Liver (tissue), 9 donors: ENCODE measurements around the gene FLYWCH2. TPM values are rescaled to one million over a fixed set of nuclear protein-coding genes. Genes with fewer than 3 reads are reported as not detected.

Source experiments
- DNase-seq: peaks from one replicate; pipeline ENCODE4 v3.0.0-alpha.2; 2017; ENCODE audit warnings: low spot score
- H3K27ac ChIP-seq, 2 donors: one replicate each; pipeline ENCODE4 v1.7.0; 2013; ENCODE audit warnings: inconsistent platforms in 2 of 2, low read length in 2 of 2, control low read depth in 1 of 2, low read depth in 1 of 2, mild to moderate bottlenecking in 1 of 2
- H3K27me3 ChIP-seq, 4 donors: one replicate each; pipeline versions ENCODE4 v1.6.1 to v1.7.0; 2013; ENCODE audit warnings: low read length in 3 of 4, inconsistent platforms in 1 of 4, mild to moderate bottlenecking in 1 of 4, moderate library complexity in 1 of 4; ENCODE audit not compliant: control insufficient read depth in 4 of 4, insufficient read depth in 4 of 4
- H3K36me3 ChIP-seq, 4 donors: one replicate each; pipeline versions ENCODE4 v1.6.1 to v1.7.0; 2013; ENCODE audit warnings: low read length in 3 of 4, mild to moderate bottlenecking in 3 of 4, low read depth in 1 of 4, moderate library complexity in 1 of 4; ENCODE audit not compliant: control insufficient read depth in 4 of 4, insufficient read depth in 3 of 4
- H3K4me1 ChIP-seq, 4 donors: one replicate each; pipeline versions ENCODE4 v1.6.1 to v1.7.0; 2013; ENCODE audit warnings: low read length in 3 of 4, mild to moderate bottlenecking in 3 of 4, moderate library complexity in 1 of 4; ENCODE audit not compliant: control insufficient read depth in 4 of 4, insufficient read depth in 4 of 4
- H3K4me3 ChIP-seq, 3 donors: one replicate each; pipeline versions ENCODE4 v1.6.1 to v1.7.0; 2013; ENCODE audit warnings: low read length in 3 of 3, control low read depth in 1 of 3, low read depth in 1 of 3, mild to moderate bottlenecking in 1 of 3
- H3K9ac ChIP-seq, 2 donors: one replicate each; pipeline ENCODE4 v1.7.0; 2013; ENCODE audit warnings: low read length in 2 of 2, mild to moderate bottlenecking in 2 of 2, moderate library complexity in 2 of 2, control low read depth in 1 of 2, low read depth in 1 of 2
- H3K9me3 ChIP-seq, 4 donors: one replicate each; pipeline versions ENCODE4 v1.6.1 to v1.7.0; 2013; ENCODE audit warnings: low read length in 3 of 4; ENCODE audit not compliant: control insufficient read depth in 4 of 4
- EGR1 ChIP-seq, 2 donors: IDR thresholded peaks; 2 replicates each; pipeline ENCODE4 v1.6.1; 2016 to 2018; ENCODE audit warnings: antibody characterized with exemption in 2 of 2, low read depth in 2 of 2
- FOXA2 ChIP-seq: IDR thresholded peaks from 2 replicates; pipeline ENCODE4 v1.6.1; 2016; ENCODE audit warnings: antibody characterized with exemption
- HNF4A ChIP-seq, 2 donors: conservative IDR thresholded peaks; 2 replicates each; pipeline ENCODE4 v1.6.1; 2016; ENCODE audit warnings: antibody characterized with exemption in 2 of 2, mild to moderate bottlenecking in 2 of 2
- HNF4G ChIP-seq: IDR thresholded peaks from 2 replicates; pipeline ENCODE4 v1.6.1; 2016; ENCODE audit warnings: antibody characterized with exemption
- JUND ChIP-seq, 2 donors: IDR thresholded peaks; 2 replicates each; pipeline ENCODE4 v1.6.1; 2016; ENCODE audit warnings: antibody characterized with exemption in 2 of 2
- NR2F2 ChIP-seq: IDR thresholded peaks from 2 replicates; pipeline ENCODE4 v1.6.1; 2016; ENCODE audit warnings: antibody characterized with exemption
- RXRA ChIP-seq, 2 donors: IDR thresholded peaks; 2 replicates each; pipeline ENCODE4 v1.6.1; 2017 to 2018; ENCODE audit warnings: antibody characterized with exemption in 2 of 2, mild to moderate bottlenecking in 1 of 2
- SP1 ChIP-seq: IDR thresholded peaks from 2 replicates; pipeline ENCODE4 v1.6.1; 2018; ENCODE audit warnings: antibody characterized with exemption, mild to moderate bottlenecking
- TAF1 ChIP-seq: conservative IDR thresholded peaks from 2 replicates; pipeline ENCODE4 v1.6.1; 2016; ENCODE audit warnings: antibody characterized with exemption, mild to moderate bottlenecking
- YY1 ChIP-seq: IDR thresholded peaks from 2 replicates; pipeline ENCODE4 v1.6.1; 2016; ENCODE audit warnings: antibody characterized with exemption, mild to moderate bottlenecking
- WGBS: extraction: QIAGEN DNeasy Blood & Tissue Kit; methylation state at CpG from one replicate; pipeline ENCODE4 v1.1.7; 2013; 5-methylcytosine and 5-hydroxymethylcytosine counted together
- polyA plus RNA-seq, 2 donors: library from polyadenylated mRNA; stranded (reverse) in 1 of 2; unstranded in 1 of 2; fragments of 200-250 nt in 1 of 2; fragments of >200 nt in 1 of 2; fragmentation: Nextera tagmentation in 1 of 2; extraction: Ambion mirVana in 1 of 2; gene quantifications; one replicate each; pipeline versions ENCODE4 v1.2.1 to v1.2.3, GENCODE V29; 2013 to 2015
- total RNA-seq, 2 donors: library from RNA; depleted of rRNA; stranded (reverse); fragments of >200 nt; gene quantifications; one replicate each; pipeline ENCODE4 v1.2.3, GENCODE V29; 2014
- TF ChIP-seq, protein P1 (sequence below): IDR thresholded peaks from 2 replicates; pipeline ENCODE4 v1.6.1; 2016; ENCODE audit warnings: antibody characterized with exemption
- TF ChIP-seq, protein P2 (sequence below): IDR thresholded peaks from 2 replicates; pipeline ENCODE4 v1.6.1; 2016; ENCODE audit warnings: antibody characterized with exemption
- TF ChIP-seq, protein P3 (sequence below): fragments of 150-350 bp; IDR thresholded peaks from 2 replicates; pipeline ENCODE4 v1.5.1; 2017; ENCODE audit warnings: improper control_type of control experiment, low read depth, low read length; ENCODE audit not compliant: missing input control
- TF ChIP-seq, protein P4 (sequence below): IDR thresholded peaks from 2 replicates; pipeline ENCODE4 v1.6.1; 2016; ENCODE audit warnings: antibody characterized with exemption, mild to moderate bottlenecking
- donor health status: healthy.
- donor health status: healthy.
- donor health status: healthy.
- donor health status: healthy.
- donor health status: healthy.

Gene FLYWCH2
- total and polyA plus RNA-seq, 4 donors, result 4.9 to 21.0 (median 8.6) TPM

DNA sequence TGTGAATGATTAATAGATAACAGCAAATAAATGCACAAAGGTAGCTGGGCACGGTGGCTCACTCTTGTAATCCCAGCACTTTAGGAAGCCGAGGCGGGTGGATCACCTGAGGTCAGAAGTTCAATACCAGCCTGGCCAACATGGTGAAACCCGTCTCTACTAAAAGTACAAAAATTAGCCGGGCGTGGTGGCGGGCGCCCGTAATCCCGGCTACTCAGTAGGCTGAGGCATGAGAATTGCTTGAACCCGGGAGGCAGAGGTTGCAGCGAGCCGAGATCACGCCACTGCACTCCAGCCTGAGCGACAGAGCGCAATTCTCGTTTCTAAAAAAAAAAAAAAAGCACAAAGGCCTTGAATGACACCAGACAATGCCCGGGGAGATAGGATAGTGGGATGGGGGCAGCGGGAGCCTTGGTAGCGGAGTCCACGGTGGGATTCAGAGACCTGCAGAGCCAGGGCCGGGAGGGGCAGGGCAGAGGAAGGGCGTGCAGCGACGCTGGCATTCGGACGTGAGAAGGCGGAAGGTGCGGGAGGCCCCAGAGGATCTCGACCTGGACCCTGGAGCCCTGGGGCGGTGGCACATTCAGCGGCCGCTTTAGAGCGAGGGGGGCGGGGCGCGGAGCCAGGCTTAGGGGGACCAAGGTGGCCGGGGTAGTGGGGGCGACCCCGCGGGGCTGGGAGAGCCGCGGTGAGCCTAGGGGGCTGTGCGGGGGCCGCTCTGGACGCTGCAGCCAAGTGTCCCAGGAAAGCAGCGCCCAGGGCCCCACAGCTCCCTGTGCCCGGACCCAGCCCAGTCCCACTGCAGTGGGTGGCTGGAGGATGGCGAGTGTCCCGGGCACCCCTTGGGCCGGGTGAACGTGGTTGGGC is 999 bp upstream of the FLYWCH2 start:
- Histone ChIP-seq H3K9ac (no peak overlapping the region), H3K4me3 (peak overlapping the region; percentile 23 to 74 (median 69)), H3K9me3 (peaks cover 2 to 7% (median 5%) of the 10 kb centered on the region in 4 donors), H3K27ac (peak overlapping the region; percentile 66 to 72), H3K4me1 (peaks cover 0 to 4% (median 2%) of the 10 kb centered on the region in 4 donors), H3K36me3 (no peaks in the 10 kb centered on the region), H3K27me3 (no peaks in the 10 kb centered on the region)
- WGBS, result 10% methylated on average over 52 of the region's 52 CpGs
- DNase-seq, result no peak
- TF ChIP-seq RXRA (IDR thresholded peaks at IDR 0.05), result no peak
- peak; percentile 18 for TF ChIP-seq SP1

DNA sequence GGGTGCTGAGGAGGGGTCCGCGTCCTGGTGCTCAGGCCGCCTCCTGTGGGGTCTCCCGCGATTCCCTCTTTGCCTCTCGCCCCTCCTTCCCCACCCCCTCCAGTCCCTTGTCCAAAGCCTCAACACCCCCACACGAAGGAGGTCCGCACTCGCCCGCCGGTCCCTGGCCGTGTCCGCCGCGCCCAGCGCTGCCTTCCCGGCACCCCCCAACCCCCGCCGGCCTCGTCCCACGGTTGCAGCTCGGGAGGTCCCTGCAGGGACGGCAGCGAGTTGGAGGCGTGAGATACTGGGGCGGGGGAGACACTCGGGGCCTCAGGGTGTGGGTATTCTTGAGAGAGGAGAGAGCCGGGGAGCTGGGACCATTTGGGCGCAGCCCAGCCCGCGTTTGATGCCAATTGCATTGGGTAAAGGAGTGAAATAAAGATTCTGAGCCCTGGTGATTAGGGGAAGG is 468 bp downstream of the FLYWCH2 start:
- H3K36me3 ChIP-seq, result no peaks in the 10 kb centered on the region
- 4% methylated on average over 31 of the region's 31 CpGs for WGBS
- TF ChIP-seq SP1 (no peak), NR2F2 (no peak), TAF1 (no peak), JUND (IDR thresholded peaks at IDR 0.05) (no peak)
- TF ChIP-seq, protein P1, sequence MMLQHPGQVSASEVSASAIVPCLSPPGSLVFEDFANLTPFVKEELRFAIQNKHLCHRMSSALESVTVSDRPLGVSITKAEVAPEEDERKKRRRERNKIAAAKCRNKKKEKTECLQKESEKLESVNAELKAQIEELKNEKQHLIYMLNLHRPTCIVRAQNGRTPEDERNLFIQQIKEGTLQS, result no peak
- TF ChIP-seq, protein P2, sequence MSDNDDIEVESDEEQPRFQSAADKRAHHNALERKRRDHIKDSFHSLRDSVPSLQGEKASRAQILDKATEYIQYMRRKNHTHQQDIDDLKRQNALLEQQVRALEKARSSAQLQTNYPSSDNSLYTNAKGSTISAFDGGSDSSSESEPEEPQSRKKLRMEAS, result no peak
- TF ChIP-seq, protein P3, sequence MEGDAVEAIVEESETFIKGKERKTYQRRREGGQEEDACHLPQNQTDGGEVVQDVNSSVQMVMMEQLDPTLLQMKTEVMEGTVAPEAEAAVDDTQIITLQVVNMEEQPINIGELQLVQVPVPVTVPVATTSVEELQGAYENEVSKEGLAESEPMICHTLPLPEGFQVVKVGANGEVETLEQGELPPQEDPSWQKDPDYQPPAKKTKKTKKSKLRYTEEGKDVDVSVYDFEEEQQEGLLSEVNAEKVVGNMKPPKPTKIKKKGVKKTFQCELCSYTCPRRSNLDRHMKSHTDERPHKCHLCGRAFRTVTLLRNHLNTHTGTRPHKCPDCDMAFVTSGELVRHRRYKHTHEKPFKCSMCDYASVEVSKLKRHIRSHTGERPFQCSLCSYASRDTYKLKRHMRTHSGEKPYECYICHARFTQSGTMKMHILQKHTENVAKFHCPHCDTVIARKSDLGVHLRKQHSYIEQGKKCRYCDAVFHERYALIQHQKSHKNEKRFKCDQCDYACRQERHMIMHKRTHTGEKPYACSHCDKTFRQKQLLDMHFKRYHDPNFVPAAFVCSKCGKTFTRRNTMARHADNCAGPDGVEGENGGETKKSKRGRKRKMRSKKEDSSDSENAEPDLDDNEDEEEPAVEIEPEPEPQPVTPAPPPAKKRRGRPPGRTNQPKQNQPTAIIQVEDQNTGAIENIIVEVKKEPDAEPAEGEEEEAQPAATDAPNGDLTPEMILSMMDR, result no peak
- peaks cover 0 to 4% (median 2%) of the 10 kb centered on the region in 4 donors for H3K4me1 ChIP-seq
- peak overlapping the region; percentile 35 to 74 (median 35) for H3K4me3 ChIP-seq
- H3K9me3 ChIP-seq, result peaks cover 2 to 7% (median 5%) of the 10 kb centered on the region in 4 donors
- peak overlapping the region in 1 of 2 donors; percentile 74 for H3K9ac ChIP-seq
- no peak for DNase-seq
- H3K27ac ChIP-seq, result peak overlapping the region; percentile 47 to 66
- no peaks in the 10 kb centered on the region for H3K27me3 ChIP-seq

DNA sequence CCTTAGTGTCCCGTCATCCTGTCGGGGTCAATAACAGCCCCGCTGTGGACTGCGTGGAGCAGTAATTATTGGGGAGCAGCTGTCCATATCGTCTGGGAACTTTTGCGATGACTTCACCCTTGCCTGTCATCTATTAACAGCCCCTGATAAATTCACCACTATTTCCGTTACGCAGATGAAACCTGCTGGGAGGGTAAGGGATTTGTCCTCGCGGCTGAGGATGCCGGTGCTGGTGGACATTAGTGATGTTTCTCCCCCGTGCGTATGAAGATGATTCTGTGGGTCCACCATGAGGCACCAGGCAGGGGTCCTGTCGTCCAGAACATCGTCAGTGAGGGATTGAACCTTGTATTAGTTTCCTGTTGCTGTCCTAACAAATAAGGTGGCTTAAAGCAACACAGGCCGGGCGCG is 1.0 kb downstream of the FLYWCH2 start:
- Histone ChIP-seq H3K9ac (no peak overlapping the region), H3K27me3 (no peaks in the 10 kb centered on the region), H3K27ac (no peak overlapping the region), H3K9me3 (peaks cover 2 to 7% (median 5%) of the 10 kb centered on the region in 4 donors), H3K4me1 (peaks cover 0 to 4% (median 2%) of the 10 kb centered on the region in 4 donors), H3K4me3 (peak overlapping the region in 1 of 3 donors; percentile 74), H3K36me3 (no peaks in the 10 kb centered on the region)
- TF ChIP-seq YY1 (no peak), HNF4G (no peak), TAF1 (no peak), JUND (IDR thresholded peaks at IDR 0.05) (no peak), HNF4A (conservative IDR thresholded peaks at IDR 0.05) (no peak), SP1 (no peak), RXRA (IDR thresholded peaks at IDR 0.05) (no peak), FOXA2 (no peak), EGR1 (IDR thresholded peaks at IDR 0.05; ENCODE audit: low read depth in 2 of 2) (no peak), NR2F2 (no peak)
- TF ChIP-seq, protein P2, result no peak
- TF ChIP-seq, protein P1, result no peak
- TF ChIP-seq, protein P4, sequence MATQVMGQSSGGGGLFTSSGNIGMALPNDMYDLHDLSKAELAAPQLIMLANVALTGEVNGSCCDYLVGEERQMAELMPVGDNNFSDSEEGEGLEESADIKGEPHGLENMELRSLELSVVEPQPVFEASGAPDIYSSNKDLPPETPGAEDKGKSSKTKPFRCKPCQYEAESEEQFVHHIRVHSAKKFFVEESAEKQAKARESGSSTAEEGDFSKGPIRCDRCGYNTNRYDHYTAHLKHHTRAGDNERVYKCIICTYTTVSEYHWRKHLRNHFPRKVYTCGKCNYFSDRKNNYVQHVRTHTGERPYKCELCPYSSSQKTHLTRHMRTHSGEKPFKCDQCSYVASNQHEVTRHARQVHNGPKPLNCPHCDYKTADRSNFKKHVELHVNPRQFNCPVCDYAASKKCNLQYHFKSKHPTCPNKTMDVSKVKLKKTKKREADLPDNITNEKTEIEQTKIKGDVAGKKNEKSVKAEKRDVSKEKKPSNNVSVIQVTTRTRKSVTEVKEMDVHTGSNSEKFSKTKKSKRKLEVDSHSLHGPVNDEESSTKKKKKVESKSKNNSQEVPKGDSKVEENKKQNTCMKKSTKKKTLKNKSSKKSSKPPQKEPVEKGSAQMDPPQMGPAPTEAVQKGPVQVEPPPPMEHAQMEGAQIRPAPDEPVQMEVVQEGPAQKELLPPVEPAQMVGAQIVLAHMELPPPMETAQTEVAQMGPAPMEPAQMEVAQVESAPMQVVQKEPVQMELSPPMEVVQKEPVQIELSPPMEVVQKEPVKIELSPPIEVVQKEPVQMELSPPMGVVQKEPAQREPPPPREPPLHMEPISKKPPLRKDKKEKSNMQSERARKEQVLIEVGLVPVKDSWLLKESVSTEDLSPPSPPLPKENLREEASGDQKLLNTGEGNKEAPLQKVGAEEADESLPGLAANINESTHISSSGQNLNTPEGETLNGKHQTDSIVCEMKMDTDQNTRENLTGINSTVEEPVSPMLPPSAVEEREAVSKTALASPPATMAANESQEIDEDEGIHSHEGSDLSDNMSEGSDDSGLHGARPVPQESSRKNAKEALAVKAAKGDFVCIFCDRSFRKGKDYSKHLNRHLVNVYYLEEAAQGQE, result no peak
- 79% methylated on average over 18 of the region's 18 CpGs for WGBS
- DNase-seq, result no peak
